SIG-M5 (cell line): Measurements from ENCODE around the gene HMGB4.

Source experiments
- DNase-seq: peaks from one replicate; lab custom pipeline; 2025; lab: John Stamatoyannopoulos, UW

HMGB4 gene

GRCh38 chr1:33848205-33848937 lies 15.5 kb upstream of the HMGB4 start:
- no peak for DNase-seq

GRCh38 chr1:33849211-33849610 lies 14.7 kb upstream of the HMGB4 start:
- DNase-seq, result no peak

GRCh38 chr1:33850481-33850880 lies 13.4 kb upstream of the HMGB4 start:
- DNase-seq, result no peak

- no peak for DNase-seq
These were observed 11.2 kb upstream of the HMGB4 start for GRCh38 chr1:33852711-33853110.

- no peak for DNase-seq
These were observed 10.4 kb upstream of the HMGB4 start for GRCh38 chr1:33853431-33853830.

GRCh38 chr1:33854091-33854490 lies 9.8 kb upstream of the HMGB4 start:
- no peak for DNase-seq

GRCh38 chr1:33860671-33861070 lies 3.2 kb upstream of the HMGB4 start:
- no peak for DNase-seq

- no peak for DNase-seq
These were observed 846 bp downstream of the HMGB4 start for GRCh38 chr1:33864460-33865389.

GRCh38 chr1:33866281-33866680 lies 2.4 kb downstream of the HMGB4 start:
- DNase-seq, result no peak

- DNase-seq, result no peak
These were observed 3.8 kb downstream of the HMGB4 start for GRCh38 chr1:33867684-33868083.

- DNase-seq, result no peak
These were observed 8.4 kb downstream of the HMGB4 start for GRCh38 chr1:33872275-33872674.

- DNase-seq, result no peak
These were observed 8.8 kb downstream of the HMGB4 start for GRCh38 chr1:33872683-33873082.

- no peak for DNase-seq
These were observed 10.8 kb downstream of the HMGB4 start for GRCh38 chr1:33874636-33875035.

GRCh38 chr1:33875862-33876261 lies 12.0 kb downstream of the HMGB4 start:
- no peak for DNase-seq

GRCh38 chr1:33876970-33877650 lies 13.2 kb downstream of the HMGB4 start:
- DNase-seq, result no peak

- no peak for DNase-seq
These were observed 14.5 kb downstream of the HMGB4 start for GRCh38 chr1:33878392-33878791.

GRCh38 chr1:33880305-33880704 lies 16.4 kb downstream of the HMGB4 start:
- DNase-seq, result no peak

GRCh38 chr1:33886496-33886895 lies 22.6 kb downstream of the HMGB4 start:
- DNase-seq, result no peak

GRCh38 chr1:33893147-33893830 lies 29.4 kb downstream of the HMGB4 start:
- DNase-seq, result no peak

- no peak for DNase-seq
These were observed 31.5 kb downstream of the HMGB4 start for GRCh38 chr1:33895396-33895795.

GRCh38 chr1:33895976-33896375 lies 32.1 kb downstream of the HMGB4 start:
- no peak for DNase-seq

- no peak for DNase-seq
These were observed 33.3 kb downstream of the HMGB4 start for GRCh38 chr1:33897092-33897725.
